ENCODE results near the gene CEP41.

DNA sequence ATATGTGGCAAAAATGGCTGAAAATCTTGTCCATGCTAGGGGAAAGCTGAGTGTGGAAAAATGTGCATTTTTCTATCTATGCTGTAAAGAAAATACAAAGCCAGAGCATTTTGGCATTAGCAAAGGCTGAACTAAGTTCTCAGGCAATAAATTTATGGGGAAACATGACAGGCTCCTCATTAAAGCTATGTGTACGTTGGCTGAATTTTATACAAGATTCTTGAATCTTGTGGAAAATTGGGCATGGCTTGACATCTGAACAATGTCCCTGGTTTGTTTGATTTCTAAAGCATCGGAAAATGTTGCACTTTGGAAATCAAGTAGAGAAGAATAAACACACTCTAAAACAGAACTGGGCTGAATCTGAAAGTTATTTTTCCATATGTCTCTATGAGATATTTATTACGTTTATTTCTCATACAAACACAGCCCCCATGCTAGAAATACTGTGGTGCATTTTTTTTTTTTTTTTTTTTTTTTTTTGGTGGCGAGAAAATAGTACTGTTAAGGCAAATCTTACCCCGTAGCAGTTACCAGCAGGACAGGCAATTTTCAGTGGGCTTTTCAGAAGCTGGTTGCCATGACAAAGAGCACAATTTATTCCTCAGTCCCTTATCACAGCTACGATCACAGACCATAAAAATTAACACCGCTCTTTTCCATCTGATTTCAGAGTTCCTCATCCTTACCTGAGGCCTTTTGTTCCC, 43.6 kb downstream of the CEP41 start:
- no peak for TF ChIP-seq POLR2A (IDR thresholded peaks at IDR 0.05)
- TF ChIP-seq, protein P1, sequence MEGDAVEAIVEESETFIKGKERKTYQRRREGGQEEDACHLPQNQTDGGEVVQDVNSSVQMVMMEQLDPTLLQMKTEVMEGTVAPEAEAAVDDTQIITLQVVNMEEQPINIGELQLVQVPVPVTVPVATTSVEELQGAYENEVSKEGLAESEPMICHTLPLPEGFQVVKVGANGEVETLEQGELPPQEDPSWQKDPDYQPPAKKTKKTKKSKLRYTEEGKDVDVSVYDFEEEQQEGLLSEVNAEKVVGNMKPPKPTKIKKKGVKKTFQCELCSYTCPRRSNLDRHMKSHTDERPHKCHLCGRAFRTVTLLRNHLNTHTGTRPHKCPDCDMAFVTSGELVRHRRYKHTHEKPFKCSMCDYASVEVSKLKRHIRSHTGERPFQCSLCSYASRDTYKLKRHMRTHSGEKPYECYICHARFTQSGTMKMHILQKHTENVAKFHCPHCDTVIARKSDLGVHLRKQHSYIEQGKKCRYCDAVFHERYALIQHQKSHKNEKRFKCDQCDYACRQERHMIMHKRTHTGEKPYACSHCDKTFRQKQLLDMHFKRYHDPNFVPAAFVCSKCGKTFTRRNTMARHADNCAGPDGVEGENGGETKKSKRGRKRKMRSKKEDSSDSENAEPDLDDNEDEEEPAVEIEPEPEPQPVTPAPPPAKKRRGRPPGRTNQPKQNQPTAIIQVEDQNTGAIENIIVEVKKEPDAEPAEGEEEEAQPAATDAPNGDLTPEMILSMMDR (IDR thresholded peaks at IDR 0.05), result no peak
